GM12874 (cell line): ENCODE measurements around the gene UBASH3A.

Experiments used
- TF ChIP-seq, protein P1 (sequence below): IDR thresholded peaks from 2 replicates; pipeline ENCODE4 v1.5.1; 2011; ENCODE audit warnings: low read depth, mild to moderate bottlenecking, control low read depth, low read length, moderate library complexity; ENCODE audit not compliant: insufficient read depth

Gene UBASH3A

DNA sequence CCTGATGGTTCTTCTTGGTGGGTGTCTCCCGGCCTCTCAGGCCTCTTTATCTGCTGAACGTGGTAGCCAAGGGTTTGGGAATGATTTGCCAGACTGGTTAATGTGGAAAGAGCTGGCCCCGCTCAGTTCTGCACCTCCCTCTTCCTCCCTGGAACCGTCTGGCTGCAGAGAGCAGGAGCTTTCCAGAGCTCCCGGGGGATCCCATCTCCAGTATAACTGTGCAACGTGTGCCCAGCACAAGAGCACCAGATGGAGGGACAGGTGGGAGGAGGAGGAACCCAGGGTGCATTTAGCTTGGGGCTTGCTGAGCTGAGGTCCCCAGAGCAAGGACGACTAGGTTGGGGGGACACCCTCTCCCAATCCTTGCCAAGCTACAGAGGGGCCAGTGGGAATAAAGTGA is 42.4 kb upstream of the UBASH3A start:
- TF ChIP-seq, protein P1, sequence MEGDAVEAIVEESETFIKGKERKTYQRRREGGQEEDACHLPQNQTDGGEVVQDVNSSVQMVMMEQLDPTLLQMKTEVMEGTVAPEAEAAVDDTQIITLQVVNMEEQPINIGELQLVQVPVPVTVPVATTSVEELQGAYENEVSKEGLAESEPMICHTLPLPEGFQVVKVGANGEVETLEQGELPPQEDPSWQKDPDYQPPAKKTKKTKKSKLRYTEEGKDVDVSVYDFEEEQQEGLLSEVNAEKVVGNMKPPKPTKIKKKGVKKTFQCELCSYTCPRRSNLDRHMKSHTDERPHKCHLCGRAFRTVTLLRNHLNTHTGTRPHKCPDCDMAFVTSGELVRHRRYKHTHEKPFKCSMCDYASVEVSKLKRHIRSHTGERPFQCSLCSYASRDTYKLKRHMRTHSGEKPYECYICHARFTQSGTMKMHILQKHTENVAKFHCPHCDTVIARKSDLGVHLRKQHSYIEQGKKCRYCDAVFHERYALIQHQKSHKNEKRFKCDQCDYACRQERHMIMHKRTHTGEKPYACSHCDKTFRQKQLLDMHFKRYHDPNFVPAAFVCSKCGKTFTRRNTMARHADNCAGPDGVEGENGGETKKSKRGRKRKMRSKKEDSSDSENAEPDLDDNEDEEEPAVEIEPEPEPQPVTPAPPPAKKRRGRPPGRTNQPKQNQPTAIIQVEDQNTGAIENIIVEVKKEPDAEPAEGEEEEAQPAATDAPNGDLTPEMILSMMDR, result no peak

DNA sequence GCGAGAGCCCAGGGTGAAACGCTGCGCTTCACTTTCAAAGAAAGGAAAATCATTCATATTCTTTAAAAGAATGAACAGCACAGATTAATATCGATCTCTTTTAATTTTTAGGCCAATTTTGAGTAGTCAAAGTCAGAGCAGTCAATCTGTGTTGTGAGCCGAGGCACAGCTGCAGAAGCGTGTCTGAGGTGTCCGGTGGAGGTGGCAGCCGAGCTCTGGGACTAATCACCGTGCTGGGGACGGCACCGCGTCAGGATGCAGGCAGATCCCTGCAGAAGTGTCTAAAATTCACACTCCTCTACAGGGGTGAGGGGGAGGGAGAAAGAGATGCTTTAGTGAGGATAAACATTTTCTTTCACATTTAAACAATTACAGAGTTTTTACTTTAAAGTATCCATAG is 41.5 kb upstream of the UBASH3A start:
- TF ChIP-seq, protein P1, result no peak

DNA sequence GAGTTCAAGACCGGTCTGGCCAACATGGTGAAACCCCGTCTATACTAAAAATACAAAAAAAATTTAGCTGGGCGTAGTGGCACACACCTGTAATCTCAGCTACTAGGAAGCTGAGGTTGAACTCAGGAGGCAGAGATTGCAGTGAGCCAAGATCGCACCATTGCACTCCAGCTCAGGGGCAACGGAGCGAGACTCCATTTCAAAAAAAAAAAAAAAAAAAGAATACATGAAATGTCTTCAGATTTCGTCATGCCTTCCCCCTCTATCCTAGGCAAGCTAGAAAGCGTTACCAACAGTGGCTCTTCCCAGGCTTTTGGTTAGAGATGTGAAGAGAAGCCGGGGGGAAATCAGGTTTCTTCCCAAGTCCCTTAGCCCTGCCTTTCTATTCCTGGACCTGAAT is 41.0 kb upstream of the UBASH3A start:
- TF ChIP-seq, protein P1, result no peak

DNA sequence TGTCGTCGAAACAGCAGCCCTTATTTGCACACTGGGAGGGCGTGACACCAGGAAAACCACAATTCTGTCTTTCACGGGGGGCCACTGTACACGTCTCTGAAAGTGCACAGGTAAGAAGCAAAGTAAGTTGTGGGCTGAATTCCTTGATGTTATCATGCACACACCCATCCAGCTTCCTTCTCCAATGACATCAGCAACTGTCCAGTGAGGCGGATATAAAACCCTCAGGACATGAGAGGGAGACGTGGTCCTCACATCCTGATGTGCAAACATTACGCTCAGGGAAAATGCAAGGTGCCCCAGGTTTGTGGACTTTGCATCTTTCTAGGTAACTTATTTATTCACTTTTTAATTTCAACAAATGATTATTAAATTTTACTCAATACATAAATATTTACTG is 40.4 kb upstream of the UBASH3A start:
- TF ChIP-seq, protein P1, result no peak

DNA sequence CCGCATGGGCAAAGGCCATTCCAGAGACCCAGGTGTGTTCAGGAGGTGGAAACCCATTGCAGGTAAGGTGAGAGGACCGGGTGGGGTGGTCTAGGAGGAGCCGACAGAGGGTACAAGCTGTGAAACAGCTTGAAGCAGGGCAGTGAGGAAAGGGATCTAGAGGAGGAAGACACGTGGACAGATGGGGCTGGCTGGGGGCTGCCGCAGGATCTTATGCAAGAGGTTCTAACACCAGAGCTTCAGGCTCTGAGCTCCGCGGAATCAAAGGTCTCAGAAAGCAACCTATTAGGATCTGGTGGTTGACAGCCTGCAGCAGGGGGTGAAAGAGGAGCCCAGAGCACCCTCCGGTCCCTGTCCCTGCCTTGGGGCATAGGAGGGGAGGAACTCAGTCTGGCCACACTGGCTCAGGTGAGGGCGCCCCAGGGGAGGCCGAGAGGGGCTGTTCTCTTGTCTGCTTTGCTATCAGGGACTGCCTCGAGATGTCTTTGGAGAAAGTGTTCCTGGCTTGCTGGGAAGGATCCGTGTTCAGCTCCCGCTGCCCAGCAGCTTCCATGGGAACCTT is 39.3 kb upstream of the UBASH3A start:
- TF ChIP-seq, protein P1, result no peak

DNA sequence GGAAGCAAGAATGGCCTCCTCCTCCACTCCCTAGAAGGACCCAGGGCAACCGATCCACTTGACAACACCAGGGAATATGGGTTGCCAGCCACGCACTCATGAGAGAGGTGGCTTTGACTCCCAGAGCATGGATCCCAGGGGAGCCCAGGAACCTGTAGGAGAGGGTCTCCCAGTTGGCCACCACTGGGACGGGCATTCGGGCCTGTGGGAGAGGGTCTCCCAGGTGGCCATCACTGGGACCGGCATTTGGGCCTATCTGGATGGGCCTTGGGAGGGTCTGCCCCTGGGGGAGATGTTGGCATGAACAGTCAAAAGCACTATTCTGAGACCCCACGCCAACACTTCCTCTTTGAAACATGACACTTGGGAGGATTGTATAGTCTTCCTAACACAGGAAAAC is 37.9 kb upstream of the UBASH3A start:
- TF ChIP-seq, protein P1, result no peak

DNA sequence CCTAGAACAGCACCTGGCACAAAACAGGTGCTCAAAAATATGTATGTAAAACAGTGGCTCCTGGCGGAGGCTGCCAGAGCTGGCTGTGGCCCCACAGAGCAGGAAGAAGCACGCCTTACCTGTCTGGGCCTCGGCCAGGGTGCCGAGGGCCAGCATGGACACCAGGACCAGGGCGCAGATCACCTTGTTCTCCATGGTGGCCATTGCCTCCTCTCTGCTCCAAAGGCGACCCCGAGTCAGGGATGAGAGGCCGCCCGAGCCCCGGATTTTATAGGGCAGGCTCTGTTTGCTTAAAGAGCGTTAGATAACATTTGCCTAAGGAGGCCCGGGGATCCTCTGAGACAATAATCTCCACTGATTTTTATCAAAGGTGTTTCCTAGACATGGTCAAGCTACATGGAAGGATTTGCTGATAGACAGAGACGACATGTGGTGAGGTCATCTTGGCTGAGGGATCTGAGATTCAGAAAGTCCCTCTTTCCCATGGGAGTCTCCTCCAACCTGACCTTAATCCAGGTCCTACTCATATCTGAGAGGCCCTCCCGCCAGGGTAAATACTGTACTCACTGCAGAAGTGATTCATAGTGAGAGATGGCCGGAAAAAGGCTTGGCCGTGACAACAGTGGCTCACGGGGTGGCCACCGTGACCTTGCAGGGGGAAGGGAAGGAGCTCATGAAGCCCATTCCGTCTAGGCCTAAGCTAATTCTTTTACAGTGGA is 37.3 kb upstream of the UBASH3A start, which contains the start of gene TFF1:
TSS of gene TFF1 (minus strand) at position 244 of the 719 bp plus-strand sequence. CDS start at position 204, 40 bp downstream.
- TF ChIP-seq, protein P1, result no peak
